ENCODE data around the gene MVB12B.

- TF ChIP-seq CTCF (conservative IDR thresholded peaks at IDR 0.05 in 1 of 2, IDR thresholded peaks at IDR 0.05 in 1 of 2; ENCODE audit: low read depth in 1 of 2, low read length in 2 of 2) (no peak), EZH2 (IDR thresholded peaks at IDR 0.05; ENCODE audit: low read length, missing control alignments) (no peak)
These were observed 102.0 kb downstream of the MVB12B start for GRCh38 chr9:126428534-126429175.

Measured in fibroblast of lung (primary cell).